ENCODE results near the gene URB2. TPM values are rescaled to one million over a fixed set of nuclear protein-coding genes. Genes with fewer than 3 reads are reported as not detected.
"Not testable (repeated sequence)": the region's sequence is repeated elsewhere in the genome, so short reads cannot be mapped to it uniquely, and the experiment has no call there.

URB2 gene
- total RNA-seq, 1 donor = 10.2 TPM

DNA sequence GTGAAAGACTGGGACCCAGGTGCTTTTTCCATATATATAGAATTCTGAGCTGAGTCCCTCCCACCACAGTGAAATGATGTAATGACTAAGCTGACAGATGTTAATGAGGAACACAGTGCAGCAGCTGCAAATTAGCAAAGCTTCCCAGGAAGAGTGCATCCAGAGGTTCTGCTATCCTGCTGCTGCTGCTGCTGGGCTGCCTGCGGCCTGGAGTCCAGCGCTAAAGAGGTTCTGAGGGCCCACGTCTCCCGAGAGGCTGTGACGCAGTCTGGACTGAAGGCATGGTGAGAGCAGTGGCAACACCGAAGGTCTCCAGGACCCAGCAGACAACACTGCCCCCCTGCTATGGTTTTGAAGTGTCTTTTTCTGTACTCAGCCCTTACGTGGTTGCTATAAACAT is 63.9 kb downstream of the URB2 start:
- no peak for DNase-seq (ENCODE audit: low read depth in 2 of 3, low spot score in 2 of 3)

DNA sequence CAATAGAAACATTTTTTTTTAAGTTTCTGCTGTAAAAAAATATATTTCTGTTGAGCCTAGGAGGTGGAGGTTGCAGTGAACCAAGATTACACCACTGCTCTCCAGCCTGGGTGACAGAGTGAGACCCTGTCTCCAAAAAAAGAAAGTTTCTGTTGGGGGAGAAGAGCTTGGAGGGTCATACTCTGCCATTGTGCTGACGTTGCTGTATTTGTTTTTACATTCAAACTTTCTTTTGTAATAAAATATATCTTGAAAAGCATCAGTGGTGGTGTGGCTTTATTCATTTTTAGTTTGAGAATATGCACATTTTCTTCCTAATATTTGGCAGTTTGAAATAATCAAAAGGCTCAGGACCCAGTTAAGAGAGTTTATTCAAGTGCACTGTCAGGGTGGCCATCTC is 64.6 kb downstream of the URB2 start:
- no peak for DNase-seq (ENCODE audit: low read depth in 2 of 3, low spot score in 2 of 3)

DNA sequence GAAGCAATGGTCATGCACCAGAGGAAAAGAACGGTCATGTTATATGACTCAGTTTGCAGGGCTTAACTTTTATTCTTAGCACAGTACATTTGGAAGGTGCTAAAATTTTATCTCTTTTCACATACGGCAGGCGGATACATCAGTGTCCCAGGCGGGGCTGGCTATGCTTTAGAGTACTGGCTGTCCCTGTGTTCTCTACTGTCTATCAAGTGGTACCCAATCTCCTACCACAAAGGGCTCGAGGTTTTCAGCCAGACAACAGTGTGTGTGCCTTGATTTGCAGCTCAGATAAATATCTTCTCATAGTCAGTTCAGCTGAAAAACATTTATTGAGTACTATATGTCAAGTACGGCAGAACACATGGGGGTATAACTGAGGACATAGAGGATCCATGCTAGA is 65.3 kb downstream of the URB2 start:
- peak in 1 of 3 donors; percentile 24 for DNase-seq (ENCODE audit: low read depth in 2 of 3, low spot score in 2 of 3)

DNA sequence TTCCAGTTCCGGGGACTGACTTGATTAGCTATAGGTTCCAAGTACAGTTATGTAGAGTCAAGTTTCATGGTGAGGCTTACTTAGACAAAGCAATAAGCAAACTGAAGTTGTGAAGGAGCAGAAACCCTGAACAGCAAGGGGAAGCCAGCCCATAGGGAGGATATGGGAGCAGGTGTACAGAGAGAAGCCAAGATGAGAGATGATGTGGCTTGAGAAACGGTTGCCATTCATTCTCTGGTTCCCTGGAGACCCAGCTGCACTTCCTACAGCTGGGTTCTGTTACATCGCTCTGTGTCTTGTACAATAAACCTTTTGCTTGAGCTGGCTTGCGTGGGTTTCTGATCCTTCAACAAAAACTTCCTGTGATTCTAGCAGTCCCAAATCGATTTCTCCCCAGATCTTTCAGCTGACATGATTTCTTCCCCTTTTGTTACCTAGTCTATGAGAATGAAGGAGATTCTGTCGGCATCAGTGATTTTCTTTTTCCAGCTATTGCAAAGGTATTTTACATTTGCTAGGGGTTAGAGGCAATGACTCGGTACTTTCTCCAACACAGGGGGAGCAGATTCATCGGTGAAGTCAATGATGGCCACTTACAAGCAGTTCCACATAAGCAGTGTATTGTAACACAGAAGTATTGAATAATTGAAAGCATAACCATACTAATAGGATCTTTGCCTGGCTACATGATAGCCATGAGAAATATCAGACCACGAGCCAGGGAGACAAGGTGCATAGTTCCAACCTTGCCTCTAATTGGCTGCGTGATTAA is 67.3 kb downstream of the URB2 start:
- peak in 1 of 3 donors; percentile 35 for DNase-seq (ENCODE audit: low read depth in 2 of 3, low spot score in 2 of 3)

DNA sequence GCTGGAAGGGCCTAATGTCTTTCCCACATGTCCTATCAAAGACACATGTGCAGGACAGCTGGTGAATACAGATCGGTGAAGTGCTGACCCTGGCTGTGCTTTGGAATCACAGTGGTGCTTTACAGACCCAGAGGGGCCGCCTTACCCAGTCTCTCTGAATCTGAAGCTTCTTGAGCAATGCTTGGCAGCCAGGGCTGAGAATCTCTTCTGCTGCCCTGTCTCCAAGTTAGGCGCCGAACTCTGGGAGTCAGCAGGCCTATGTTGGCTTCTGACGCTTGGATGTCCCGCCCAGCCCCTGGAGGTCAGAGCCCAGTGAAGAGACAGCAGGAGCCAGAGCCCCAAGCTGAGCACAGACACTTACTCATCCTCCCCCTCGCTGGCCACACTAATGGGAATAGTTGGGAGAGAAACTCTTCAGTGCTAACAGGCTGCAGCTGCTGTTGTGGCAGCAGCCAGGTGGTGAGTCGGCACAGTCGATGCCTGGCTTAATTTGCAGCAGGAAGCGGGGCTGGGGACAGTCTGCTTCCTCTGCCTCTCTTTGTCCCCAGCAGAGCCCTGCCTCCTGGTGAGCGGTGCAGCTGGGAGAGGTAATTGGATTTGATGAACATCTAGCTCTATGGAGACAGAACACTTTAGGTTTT is 68.1 kb downstream of the URB2 start:
- peak in 2 of 3 donors; percentile 23 to 57 for DNase-seq (ENCODE audit: low read depth in 2 of 3, low spot score in 2 of 3)

DNA sequence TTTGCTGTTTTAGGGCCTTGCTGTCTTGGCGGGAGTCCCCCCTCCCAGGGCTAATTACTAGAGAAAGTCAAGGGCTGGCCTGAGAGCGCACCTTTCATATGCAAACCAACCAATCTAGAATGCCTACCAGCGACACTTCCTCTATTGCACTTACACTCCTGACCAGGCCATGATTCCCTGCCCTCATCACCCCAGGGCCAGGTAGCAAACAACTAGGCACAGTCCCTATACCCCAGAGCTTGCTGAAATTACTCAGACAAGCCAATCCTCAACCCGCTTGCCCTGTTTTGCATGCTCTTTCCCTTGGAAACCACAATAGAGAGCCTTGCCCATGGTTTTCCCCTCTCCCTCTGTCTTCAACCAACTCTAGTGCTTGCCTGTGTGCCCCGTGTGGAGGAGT is 70.3 kb downstream of the URB2 start:
- no peak for DNase-seq (ENCODE audit: low read depth in 2 of 3, low spot score in 2 of 3)

DNA sequence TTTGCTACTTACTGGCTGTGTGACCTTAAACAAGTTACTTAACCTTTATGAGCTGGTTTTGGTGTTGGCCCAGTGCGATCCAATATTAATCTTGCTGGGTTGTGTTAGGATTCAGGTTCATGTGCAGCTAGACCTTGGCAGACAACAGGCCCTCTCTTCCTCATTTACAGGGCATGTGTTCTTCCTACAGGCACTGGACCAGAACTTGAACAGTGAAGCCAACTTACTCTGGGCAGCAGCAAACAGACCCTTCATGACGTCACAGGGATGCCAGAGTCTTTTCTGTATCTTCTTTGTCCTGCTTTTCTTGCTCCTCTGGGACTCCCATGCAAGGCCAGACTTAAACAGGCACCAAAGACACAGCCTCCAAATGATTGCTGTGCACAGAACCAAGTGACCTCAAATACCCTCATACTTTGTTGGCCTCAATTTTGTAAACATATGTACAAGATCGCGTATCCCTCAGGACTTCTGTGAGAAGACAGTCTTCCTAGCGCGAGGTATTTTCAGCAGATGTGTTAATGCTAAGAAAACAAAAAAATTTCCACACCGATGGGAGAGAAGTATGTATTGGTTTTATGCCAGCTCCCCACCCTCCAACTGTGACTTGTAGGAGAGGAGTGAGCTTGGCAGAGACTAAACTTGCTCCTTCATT is 73.7 kb downstream of the URB2 start:
- no peak for DNase-seq (ENCODE audit: low read depth in 2 of 3, low spot score in 2 of 3)

DNA sequence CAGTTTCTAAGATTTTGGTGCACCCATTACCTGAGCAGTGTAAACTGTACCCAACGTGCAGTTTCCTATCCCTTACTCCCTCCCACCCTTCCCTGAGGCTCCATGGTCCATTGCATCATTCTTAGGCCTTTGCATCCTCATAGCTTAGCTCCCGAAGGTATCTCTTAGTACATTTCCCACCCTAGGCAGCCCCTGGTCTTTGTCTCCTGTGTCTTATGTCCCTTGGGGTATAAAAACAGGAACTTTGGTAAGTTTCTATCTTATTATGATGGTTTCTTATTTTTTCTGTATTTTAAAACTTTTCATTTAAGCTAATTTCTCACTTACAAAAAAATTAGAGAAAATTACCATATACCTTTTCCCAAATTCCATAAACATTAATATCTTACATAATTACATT is 78.1 kb downstream of the URB2 start:
- no peak for DNase-seq (ENCODE audit: low read depth in 2 of 3, low spot score in 2 of 3)

DNA sequence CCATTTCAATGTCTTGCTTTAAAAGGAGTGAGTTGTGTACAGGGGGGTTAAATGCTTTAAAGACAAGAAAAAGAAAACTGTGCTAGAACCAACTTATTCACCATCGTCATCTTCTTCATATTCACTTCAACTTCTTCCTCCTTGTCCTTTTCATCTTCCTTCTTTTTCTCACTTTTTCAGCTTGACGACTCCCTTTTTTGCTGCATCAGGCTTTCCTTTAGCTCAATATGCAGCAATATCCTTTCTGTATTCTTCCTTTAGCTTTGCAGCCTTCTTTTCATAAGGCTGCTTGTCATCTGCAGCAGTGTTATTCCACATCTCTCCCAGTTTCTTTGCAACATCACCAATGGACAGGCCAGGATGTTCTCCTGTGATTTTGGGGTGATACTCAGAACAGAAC is 79.1 kb downstream of the URB2 start:
- DNase-seq (ENCODE audit: low read depth in 2 of 3, low spot score in 2 of 3) = not testable (repeated sequence)

DNA sequence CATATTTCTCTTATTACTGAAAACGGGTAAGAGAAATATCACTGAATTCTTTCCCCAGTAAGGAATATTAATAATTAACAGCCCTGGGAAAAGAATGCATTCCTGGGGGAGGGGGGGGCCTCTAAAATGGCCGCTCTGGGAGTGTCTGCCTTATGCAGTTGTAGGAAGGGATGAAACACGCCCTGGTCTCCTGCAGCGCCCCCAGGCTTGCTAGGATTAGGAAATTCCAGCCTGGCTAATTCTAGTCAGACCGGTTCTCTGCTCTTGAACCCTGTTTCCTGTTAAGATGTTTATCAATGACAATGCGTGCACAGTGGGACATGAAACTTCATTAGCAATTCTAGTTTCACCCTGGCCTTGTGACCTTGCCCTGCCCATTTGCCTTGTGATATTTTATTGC is 81.1 kb downstream of the URB2 start:
- DNase-seq (ENCODE audit: low read depth in 2 of 3, low spot score in 2 of 3) = not testable (repeated sequence)

DNA sequence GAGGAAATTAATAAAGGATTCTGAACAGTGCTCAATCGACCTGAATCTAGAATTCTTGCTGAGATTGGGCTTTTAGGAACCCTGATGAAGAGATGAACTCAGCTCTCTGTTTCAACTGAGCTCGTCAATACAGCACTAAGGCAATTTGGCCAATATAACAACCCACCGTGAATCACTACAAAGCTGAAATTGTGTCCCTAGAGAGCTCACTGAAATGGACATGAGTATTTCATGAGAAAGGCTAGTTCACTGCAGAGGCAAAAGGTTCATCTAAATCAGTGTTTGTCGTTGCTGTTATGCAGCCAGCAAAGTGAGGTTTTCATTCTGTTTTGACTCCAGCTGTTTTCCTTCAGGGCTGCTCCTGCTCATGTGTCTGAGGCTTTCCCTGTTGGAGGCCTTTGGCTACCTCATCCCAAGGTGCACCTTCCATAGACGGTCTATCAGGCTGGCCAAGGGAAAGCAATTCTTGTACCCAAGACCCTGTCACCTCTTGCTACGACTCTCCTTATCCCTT is 83.5 kb downstream of the URB2 start:
- DNase-seq (ENCODE audit: low read depth in 2 of 3, low spot score in 2 of 3) = no peak

Other genes with a start within 250 kb of the URB2 start
- not detected for gene ACTA1, start 192.2 kb upstream of the URB2 start, total RNA-seq
- gene NUP133, start 117.9 kb upstream of the URB2 start, total RNA-seq = 37.2 TPM
- 18.6 TPM for gene ABCB10, start 67.5 kb upstream of the URB2 start, total RNA-seq
- 21.3 TPM for gene TAF5L, start 125 bp upstream of the URB2 start, total RNA-seq

Data from hematopoietic multipotent progenitor cell (in vitro differentiated cells).